ENCODE data around the gene MTTP. TPM values are rescaled to one million over a fixed set of nuclear protein-coding genes. Genes with fewer than 3 reads are reported as not detected.

The MTTP gene
- total RNA-seq, 1 donor, result not detected

DNA sequence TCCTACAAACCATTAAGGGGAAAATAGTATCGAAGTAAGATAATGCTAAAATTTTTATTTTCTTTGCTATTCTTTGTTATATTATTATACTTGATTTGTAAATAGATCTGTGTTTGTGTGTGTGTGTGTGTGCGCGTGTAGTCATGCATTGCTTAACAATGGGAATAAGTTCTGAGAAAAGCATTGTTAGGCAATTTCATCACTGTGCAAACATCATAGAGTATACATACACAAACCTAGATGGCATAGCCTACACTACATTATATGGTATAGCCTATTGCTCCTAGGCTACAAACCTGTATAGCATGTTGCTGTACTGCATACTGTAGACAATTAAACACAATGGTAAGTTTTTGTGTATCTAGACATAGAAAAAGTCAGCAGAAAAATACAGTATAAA is 17.1 kb downstream of the MTTP start:
- no peak overlapping the region for H3K4me3 ChIP-seq (ENCODE audit: low read depth, low read length)
- TF ChIP-seq, protein P1, sequence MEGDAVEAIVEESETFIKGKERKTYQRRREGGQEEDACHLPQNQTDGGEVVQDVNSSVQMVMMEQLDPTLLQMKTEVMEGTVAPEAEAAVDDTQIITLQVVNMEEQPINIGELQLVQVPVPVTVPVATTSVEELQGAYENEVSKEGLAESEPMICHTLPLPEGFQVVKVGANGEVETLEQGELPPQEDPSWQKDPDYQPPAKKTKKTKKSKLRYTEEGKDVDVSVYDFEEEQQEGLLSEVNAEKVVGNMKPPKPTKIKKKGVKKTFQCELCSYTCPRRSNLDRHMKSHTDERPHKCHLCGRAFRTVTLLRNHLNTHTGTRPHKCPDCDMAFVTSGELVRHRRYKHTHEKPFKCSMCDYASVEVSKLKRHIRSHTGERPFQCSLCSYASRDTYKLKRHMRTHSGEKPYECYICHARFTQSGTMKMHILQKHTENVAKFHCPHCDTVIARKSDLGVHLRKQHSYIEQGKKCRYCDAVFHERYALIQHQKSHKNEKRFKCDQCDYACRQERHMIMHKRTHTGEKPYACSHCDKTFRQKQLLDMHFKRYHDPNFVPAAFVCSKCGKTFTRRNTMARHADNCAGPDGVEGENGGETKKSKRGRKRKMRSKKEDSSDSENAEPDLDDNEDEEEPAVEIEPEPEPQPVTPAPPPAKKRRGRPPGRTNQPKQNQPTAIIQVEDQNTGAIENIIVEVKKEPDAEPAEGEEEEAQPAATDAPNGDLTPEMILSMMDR (IDR thresholded peaks at IDR 0.05; ENCODE audit: insufficient read depth, low read depth, low read length), result no peak
- DNase-seq (ENCODE audit: low read depth), result no peak

DNA sequence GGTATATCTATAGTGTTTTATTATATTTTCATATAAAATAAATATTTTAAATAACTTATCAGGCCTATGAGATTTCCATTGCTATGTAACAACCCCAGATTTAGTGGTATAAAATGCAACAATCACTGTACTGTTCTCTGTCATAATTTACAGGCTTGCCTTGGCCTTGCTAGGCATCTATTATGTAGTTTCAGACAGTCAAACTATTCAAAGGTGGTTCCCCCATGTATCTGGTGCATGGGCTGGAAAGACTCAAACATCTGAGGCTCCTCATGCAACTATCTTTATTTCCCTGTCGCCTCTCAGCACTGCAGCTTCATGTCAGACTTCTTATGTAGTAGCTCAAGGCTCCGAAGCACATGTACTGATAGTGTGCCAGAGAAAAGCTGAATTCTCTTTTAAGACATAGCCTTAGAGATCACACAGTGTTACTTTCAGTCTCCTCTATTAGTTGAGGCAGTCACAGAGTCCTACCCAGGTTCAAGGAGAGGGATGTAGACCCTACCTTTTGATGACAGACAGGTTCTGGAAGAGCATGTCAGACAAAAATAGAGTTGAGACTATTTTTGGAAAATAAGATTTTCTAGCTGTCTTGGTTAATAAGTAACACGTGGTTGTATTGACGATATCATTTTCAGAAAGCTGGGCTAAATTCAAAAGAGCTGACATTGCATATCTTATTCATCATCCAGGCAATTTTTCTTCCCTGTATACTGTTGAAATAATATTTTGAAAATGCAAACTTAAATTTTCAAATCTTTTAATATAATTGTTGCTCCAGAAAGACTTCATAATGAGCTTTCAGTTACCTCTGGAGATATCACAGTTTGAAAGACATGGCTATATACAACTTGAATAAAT is 19.4 kb downstream of the MTTP start:
- no peak for DNase-seq (ENCODE audit: low read depth)
- TF ChIP-seq, protein P1 (IDR thresholded peaks at IDR 0.05; ENCODE audit: insufficient read depth, low read depth, low read length), result no peak
- H3K4me3 ChIP-seq (ENCODE audit: low read depth, low read length), result no peak overlapping the region

DNA sequence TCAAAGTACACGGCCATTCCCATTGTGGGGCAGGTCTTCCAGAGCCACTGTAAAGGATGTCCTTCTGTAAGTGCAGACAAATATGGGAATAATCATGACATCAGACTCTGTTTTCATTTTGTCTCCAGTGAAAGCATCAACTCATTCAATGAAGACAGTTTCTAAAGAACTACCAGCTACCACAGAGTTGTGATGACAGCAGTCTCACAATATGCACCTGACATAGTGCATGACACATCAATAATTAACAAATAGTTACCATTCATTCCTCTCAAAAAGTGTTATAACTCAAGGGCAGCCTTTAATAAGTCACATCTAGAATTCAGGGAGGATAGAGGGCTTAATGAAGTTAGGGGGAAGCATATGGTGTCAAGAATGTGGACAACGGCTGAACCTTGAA is 20.2 kb downstream of the MTTP start:
- DNase-seq (ENCODE audit: low read depth), result no peak
- TF ChIP-seq, protein P1 (IDR thresholded peaks at IDR 0.05; ENCODE audit: insufficient read depth, low read depth, low read length), result no peak
- H3K4me3 ChIP-seq (ENCODE audit: low read depth, low read length), result no peak overlapping the region

DNA sequence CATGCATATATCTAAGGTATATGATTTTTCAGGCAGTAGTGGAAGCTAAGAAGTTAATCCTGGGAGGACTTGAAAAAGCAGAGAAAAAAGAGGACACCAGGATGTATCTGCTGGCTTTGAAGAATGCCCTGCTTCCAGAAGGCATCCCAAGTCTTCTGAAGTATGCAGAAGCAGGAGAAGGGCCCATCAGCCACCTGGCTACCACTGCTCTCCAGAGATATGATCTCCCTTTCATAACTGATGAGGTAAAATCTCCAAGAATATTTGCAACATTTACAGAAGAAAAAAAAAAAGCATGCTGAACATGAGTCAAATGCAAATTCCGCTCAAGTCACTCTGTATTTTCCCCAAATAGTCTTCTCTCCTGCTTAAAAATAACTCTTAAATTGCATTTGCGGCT is 32.1 kb downstream of the MTTP start:
- no peak overlapping the region for H3K4me3 ChIP-seq (ENCODE audit: low read depth, low read length)
- DNase-seq (ENCODE audit: low read depth), result no peak
- TF ChIP-seq, protein P1 (IDR thresholded peaks at IDR 0.05; ENCODE audit: insufficient read depth, low read depth, low read length), result no peak

DNA sequence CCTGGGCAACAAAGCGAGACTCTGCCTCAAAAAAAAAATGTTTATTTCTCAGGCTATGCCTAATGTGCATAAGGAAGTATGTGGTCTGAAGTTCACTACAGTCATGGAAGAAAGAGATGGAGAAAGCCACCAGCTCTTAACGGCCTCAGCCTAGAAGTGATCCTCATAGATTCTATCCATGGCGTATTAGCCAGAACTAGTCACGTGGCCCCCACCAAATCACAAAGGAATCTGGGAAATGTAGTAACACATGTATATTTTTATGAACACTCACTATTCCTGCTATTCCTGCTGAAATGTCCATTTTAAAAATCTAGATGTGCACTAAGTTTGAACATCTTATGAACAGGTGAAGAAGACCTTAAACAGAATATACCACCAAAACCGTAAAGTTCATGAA is 33.8 kb downstream of the MTTP start:
- no peak overlapping the region for H3K4me3 ChIP-seq (ENCODE audit: low read depth, low read length)
- DNase-seq (ENCODE audit: low read depth), result no peak
- TF ChIP-seq, protein P1 (IDR thresholded peaks at IDR 0.05; ENCODE audit: insufficient read depth, low read depth, low read length), result no peak

DNA sequence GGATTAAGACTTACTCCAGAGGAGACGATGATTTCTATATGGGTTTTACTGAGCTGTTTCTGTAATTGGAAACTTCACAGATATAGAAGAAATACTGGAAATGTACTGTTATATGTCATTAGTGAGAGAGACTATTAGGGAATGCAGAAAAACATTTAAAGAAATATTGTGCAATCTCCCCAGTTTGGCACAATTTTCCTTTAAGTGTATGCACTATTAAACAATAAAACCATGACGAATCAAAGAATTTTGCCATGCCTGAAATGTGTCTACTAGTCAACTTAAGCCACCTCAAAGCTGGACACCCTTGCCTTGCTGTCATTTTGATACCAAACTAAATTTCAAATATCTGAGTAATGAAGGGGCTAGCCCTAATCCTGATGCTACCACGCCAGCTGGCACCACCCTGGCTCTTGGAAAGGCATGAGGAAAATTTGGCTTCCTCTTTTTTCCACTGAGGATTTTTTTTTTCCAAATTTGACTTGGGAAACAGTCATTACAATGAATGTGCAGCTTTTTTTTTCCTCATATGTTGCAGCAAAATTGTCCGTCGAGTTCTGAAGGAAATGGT is 36.1 kb downstream of the MTTP start:
- TF ChIP-seq, protein P1 (IDR thresholded peaks at IDR 0.05; ENCODE audit: insufficient read depth, low read depth, low read length), result no peak
- H3K4me3 ChIP-seq (ENCODE audit: low read depth, low read length), result no peak overlapping the region
- no peak for DNase-seq (ENCODE audit: low read depth)
